ENCODE data around the gene TAPBPL.

DNA sequence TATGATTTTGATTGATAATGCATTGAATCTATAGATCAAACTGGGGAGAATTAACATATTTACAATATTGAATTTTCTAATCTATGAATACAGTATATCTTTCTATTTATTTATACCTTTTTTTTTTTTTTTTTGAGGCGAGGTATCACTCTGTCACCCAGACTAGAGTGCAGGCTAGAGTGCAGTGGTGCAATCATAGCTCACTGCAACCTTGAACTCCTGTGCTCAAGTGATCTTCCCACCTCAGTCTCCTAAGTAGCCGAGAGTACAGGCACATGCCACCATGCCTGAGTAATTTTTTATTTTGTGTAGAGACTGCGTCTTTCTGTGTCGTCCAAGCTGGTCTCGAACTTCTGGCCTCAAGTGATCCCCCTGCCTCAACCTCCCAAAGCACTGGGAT, 47.5 kb upstream of the TAPBPL start:
- TF ChIP-seq EZH2phosphoT487 (IDR thresholded peaks at IDR 0.05; ENCODE audit: borderline replicate concordance), result no peak
- TF ChIP-seq, protein P1, sequence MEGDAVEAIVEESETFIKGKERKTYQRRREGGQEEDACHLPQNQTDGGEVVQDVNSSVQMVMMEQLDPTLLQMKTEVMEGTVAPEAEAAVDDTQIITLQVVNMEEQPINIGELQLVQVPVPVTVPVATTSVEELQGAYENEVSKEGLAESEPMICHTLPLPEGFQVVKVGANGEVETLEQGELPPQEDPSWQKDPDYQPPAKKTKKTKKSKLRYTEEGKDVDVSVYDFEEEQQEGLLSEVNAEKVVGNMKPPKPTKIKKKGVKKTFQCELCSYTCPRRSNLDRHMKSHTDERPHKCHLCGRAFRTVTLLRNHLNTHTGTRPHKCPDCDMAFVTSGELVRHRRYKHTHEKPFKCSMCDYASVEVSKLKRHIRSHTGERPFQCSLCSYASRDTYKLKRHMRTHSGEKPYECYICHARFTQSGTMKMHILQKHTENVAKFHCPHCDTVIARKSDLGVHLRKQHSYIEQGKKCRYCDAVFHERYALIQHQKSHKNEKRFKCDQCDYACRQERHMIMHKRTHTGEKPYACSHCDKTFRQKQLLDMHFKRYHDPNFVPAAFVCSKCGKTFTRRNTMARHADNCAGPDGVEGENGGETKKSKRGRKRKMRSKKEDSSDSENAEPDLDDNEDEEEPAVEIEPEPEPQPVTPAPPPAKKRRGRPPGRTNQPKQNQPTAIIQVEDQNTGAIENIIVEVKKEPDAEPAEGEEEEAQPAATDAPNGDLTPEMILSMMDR (conservative IDR thresholded peaks at IDR 0.05; ENCODE audit: low read length), result no peak
